Measurements from ENCODE around the gene SPTBN1. TPM values are rescaled to one million over a fixed set of nuclear protein-coding genes. Genes with fewer than 3 reads are reported as not detected.
"Not testable (repeated sequence)": the region's sequence is repeated elsewhere in the genome, so short reads cannot be mapped to it uniquely, and the experiment has no call there.

The SPTBN1 gene
- total and polyA plus RNA-seq, 2 experiments from 2014 or later, result 122 to 341 TPM

DNA sequence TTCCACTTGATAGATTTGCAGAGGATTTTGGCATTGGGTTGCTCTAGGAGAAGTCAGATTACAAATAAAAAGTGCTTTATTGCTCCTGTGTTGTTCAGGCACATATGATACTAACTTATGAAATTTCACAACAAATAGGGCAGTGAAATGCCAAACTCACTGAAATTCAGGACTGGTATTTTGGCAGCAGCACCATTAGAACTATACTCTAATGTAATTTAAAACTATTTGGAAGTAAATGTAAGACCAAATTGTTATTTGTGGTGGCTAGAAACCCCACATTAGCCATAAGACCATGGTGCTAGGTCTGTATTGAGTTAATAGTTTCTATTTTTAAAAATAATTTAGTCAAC lies 57.2 kb downstream of the SPTBN1 start:
- H3K79me2 ChIP-seq, result peaks cover 90% of the 10 kb centered on the region

DNA sequence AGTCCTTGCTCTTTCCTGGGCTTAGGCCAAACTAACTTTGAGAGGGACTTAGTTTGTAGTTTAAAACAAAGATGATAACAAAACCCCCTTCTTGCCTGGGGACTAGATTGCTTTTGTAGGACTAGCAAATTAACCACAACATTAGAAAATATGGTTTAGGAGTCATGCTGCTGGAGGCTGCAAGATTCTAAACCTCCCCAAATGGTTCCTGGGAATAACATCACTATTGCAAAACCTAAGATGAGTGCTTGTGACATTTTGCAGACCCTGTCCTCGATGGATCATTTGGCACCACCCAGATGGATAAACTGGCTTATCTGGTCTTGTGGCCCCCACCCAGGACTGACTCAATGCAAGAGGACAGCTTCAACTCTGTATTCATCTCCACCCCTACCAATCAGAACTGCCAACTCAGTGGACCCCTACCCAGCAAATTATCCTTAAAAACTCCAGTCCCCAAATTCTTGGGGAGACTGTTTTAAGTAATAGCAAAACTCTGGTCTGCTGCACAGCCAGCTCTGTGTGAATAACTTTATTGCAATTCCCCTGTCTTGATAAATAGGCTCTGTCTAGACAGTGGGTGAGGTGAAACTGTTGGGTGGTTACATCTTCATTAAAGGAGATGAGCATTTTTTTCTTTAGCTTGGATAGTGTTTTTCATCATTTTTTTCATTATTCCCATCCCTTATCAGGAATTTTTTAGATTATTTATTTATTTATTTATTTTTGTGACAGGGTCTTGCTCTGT lies 58.9 kb downstream of the SPTBN1 start:
- Histone ChIP-seq H3K4me1 (ENCODE audit: insufficient read depth) (peaks cover 9% of the 10 kb centered on the region), H3K79me2 (peaks cover 90% of the 10 kb centered on the region), H2AFZ (no peak overlapping the region), H3K4me2 (peak overlapping the region; percentile 4), H3K27me3 (no peaks in the 10 kb centered on the region), H3K9me3 (ENCODE audit: low read depth) (no peaks in the 10 kb centered on the region), H3K27ac (peak overlapping the region; percentile 32), H3K9me2 (replicated peaks; ENCODE audit: insufficient read depth) (no peaks in the 10 kb centered on the region), H3K4me3 (no peak overlapping the region), H4K20me1 (ENCODE audit: insufficient read depth, poor library complexity, severe bottlenecking) (no peaks in the 10 kb centered on the region), H3K36me3 (replicated peaks; ENCODE audit: insufficient read depth, low read depth) (no peaks in the 10 kb centered on the region)
- WGBS (ENCODE audit: low lambda C conversion rate, missing lambda C conversion rate), result 25% methylated on average over 1 of the region's 1 CpG
- no peak for DNase-seq (ENCODE audit: low spot score)
- TF ChIP-seq, protein P1, sequence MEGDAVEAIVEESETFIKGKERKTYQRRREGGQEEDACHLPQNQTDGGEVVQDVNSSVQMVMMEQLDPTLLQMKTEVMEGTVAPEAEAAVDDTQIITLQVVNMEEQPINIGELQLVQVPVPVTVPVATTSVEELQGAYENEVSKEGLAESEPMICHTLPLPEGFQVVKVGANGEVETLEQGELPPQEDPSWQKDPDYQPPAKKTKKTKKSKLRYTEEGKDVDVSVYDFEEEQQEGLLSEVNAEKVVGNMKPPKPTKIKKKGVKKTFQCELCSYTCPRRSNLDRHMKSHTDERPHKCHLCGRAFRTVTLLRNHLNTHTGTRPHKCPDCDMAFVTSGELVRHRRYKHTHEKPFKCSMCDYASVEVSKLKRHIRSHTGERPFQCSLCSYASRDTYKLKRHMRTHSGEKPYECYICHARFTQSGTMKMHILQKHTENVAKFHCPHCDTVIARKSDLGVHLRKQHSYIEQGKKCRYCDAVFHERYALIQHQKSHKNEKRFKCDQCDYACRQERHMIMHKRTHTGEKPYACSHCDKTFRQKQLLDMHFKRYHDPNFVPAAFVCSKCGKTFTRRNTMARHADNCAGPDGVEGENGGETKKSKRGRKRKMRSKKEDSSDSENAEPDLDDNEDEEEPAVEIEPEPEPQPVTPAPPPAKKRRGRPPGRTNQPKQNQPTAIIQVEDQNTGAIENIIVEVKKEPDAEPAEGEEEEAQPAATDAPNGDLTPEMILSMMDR (IDR thresholded peaks at IDR 0.05; ENCODE audit: poor library complexity), result no peak
- TF ChIP-seq EZH2 (IDR thresholded peaks at IDR 0.05; ENCODE audit: borderline replicate concordance) (no peak), EZH2phosphoT487 (IDR thresholded peaks at IDR 0.05; ENCODE audit: low read depth, severe bottlenecking, unreplicated experiment) (no peak)

More for the DNA sequence above, 57.2 kb downstream of the SPTBN1 start:
- H3K4me3 ChIP-seq, result no peak overlapping the region
- no peaks in the 10 kb centered on the region for H3K9me2 ChIP-seq (replicated peaks; ENCODE audit: insufficient read depth)
- H2AFZ ChIP-seq, result no peak overlapping the region
- no peak overlapping the region for H3K4me2 ChIP-seq
- H3K27me3 ChIP-seq, result no peaks in the 10 kb centered on the region
- TF ChIP-seq, protein P1 (IDR thresholded peaks at IDR 0.05; ENCODE audit: poor library complexity), result no peak
- H3K9me3 ChIP-seq (ENCODE audit: low read depth), result no peaks in the 10 kb centered on the region
- no peaks in the 10 kb centered on the region for H4K20me1 ChIP-seq (ENCODE audit: insufficient read depth, poor library complexity, severe bottlenecking)
- DNase-seq (ENCODE audit: low spot score), result no peak
- H3K4me1 ChIP-seq (ENCODE audit: insufficient read depth), result peaks cover 9% of the 10 kb centered on the region
- no peaks in the 10 kb centered on the region for H3K36me3 ChIP-seq (replicated peaks; ENCODE audit: insufficient read depth, low read depth)
- no peak overlapping the region for H3K27ac ChIP-seq

DNA sequence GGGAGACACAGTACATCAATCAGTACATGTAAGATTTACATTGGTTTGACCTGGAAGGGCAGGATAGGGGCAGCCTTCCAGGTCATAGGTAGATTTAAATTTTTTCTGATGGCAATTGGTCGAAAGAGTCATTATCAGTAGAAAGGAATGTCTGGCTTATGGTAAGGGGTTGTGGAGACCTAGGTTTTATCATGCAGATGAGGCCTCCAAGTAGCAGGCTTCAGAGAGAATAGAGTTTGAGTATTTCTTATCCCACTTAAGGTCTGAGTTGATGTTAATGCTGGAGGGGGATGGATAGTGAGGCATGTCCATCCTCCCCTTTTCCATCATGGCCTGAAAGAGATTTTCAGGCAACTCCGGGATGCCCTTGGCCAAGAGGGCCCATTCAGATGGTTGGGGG lies 60.7 kb downstream of the SPTBN1 start:
- no peak overlapping the region for H3K27ac ChIP-seq
- TF ChIP-seq, protein P1 (IDR thresholded peaks at IDR 0.05; ENCODE audit: poor library complexity), result no peak
- no peak for TF ChIP-seq EZH2 (IDR thresholded peaks at IDR 0.05; ENCODE audit: borderline replicate concordance)

DNA sequence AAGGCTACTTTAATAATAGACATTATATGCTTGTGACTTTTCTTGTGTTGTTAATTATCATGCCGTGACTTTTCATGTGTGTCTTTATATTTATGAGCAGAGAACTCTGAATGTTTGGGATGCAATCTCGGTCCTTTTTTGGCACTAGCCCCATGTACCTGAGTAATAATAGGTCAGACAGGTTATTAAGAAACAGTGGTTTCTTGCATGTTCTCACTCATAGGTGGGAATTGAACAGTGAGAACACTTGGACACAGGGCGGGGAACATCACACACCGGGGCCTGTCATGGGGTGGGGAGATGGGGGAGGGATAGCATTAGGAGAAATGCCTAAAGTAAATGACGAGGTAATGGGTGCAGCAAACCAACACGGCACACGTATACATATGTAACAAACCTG lies 61.9 kb downstream of the SPTBN1 start:
- H3K4me1 ChIP-seq (ENCODE audit: insufficient read depth); H2AFZ ChIP-seq; H4K20me1 ChIP-seq (ENCODE audit: insufficient read depth, poor library complexity, severe bottlenecking); DNase-seq (ENCODE audit: low spot score); H3K36me3 ChIP-seq (replicated peaks; ENCODE audit: insufficient read depth, low read depth); H3K27ac ChIP-seq; H3K9me2 ChIP-seq (replicated peaks; ENCODE audit: insufficient read depth); H3K27me3 ChIP-seq; H3K9me3 ChIP-seq (ENCODE audit: low read depth); H3K4me2 ChIP-seq; H3K4me3 ChIP-seq: not testable (repeated sequence)
- peaks cover 89% of the 10 kb centered on the region for H3K79me2 ChIP-seq
- WGBS (ENCODE audit: low lambda C conversion rate, missing lambda C conversion rate), result 86% methylated on average over 7 of the region's 7 CpGs

More for the DNA sequence above, 60.7 kb downstream of the SPTBN1 start:
- H3K9me2 ChIP-seq (replicated peaks; ENCODE audit: insufficient read depth), result no peaks in the 10 kb centered on the region
- peaks cover 5% of the 10 kb centered on the region for H3K4me1 ChIP-seq (ENCODE audit: insufficient read depth)
- no peak for DNase-seq (ENCODE audit: low spot score)
- no peaks in the 10 kb centered on the region for H4K20me1 ChIP-seq (ENCODE audit: insufficient read depth, poor library complexity, severe bottlenecking)
- no peaks in the 10 kb centered on the region for H3K36me3 ChIP-seq (replicated peaks; ENCODE audit: insufficient read depth, low read depth)
- no peak overlapping the region for H3K4me3 ChIP-seq
- no peaks in the 10 kb centered on the region for H3K9me3 ChIP-seq (ENCODE audit: low read depth)
- 79% methylated on average over 2 of the region's 2 CpGs for WGBS (ENCODE audit: low lambda C conversion rate, missing lambda C conversion rate)
- no peak overlapping the region for H3K4me2 ChIP-seq
- peaks cover 91% of the 10 kb centered on the region for H3K79me2 ChIP-seq
- H3K27me3 ChIP-seq, result no peaks in the 10 kb centered on the region
- no peak overlapping the region for H2AFZ ChIP-seq
